ENCODE data around the gene ADM2.
A peak's percentile ranks its signal among the peaks of the same experiment; 100 is the strongest.
"Not testable (repeated sequence)": the region's sequence is repeated elsewhere in the genome, so short reads cannot be mapped to it uniquely, and the experiment has no call there.

Gene ADM2

GRCh38 chr22:50532824-50533796 is 51.8 kb downstream of the ADM2 start:
- TF ChIP-seq CTCF (conservative IDR thresholded peaks at IDR 0.05), result no peak
- H3K27ac ChIP-seq, result peak overlapping the region; percentile 71; the same call in 1 of the 2 replicates

GRCh38 chr22:50533856-50534711 is 52.7 kb downstream of the ADM2 start:
- not testable (repeated sequence) for H3K27ac ChIP-seq

GRCh38 chr22:50535113-50535512 is 53.8 kb downstream of the ADM2 start:
- H3K27ac ChIP-seq, result no peak overlapping the region
- no peak for TF ChIP-seq CTCF (conservative IDR thresholded peaks at IDR 0.05)

Data from VCaP (cell line).